H1 (cell line): ENCODE results near the gene NFIA.

Experiments used
- JUN ChIP-seq: IDR thresholded peaks from 2 replicates; pipeline ENCODE4 v1.6.1; 2011; ENCODE audit warnings: low read depth, mild to moderate bottlenecking, improper control_type of control experiment, low read length
- JUND ChIP-seq: IDR thresholded peaks from 2 replicates; pipeline ENCODE4 v1.6.1; 2011; ENCODE audit warnings: mild to moderate bottlenecking, improper control_type of control experiment, low read length
- PHF8 ChIP-seq: fragments of 200-600 bp; sonication (generic); conservative IDR thresholded peaks from 2 replicates; pipeline ENCODE4 v1.7.1; 2012; ENCODE audit warnings: low read depth, mild to moderate bottlenecking, inconsistent platforms, low read length, moderate library complexity
- POLR2A ChIP-seq, 2 experiments: IDR thresholded peaks; 1 replicate in 1 of 2; 2 replicates in 1 of 2; pipeline ENCODE4 v1.6.1; 2011; ENCODE audit warnings: low read depth in 2 of 2, low read length in 2 of 2, mild to moderate bottlenecking in 2 of 2; ENCODE audit errors: control extremely low read depth in 1 of 2
- RAD21 ChIP-seq, 2 experiments: IDR thresholded peaks in 1 of 2; conservative IDR thresholded peaks in 1 of 2; 2 replicates each; pipeline ENCODE4 v1.6.1; 2011; ENCODE audit warnings: low read depth in 2 of 2, low read length in 2 of 2, improper control_type of control experiment in 1 of 2, inconsistent platforms in 1 of 2, mild to moderate bottlenecking in 1 of 2, moderate library complexity in 1 of 2
- TAF1 ChIP-seq: IDR thresholded peaks from 2 replicates; pipeline ENCODE4 v1.6.1; 2011; ENCODE audit warnings: mild to moderate bottlenecking, low read depth, low read length
- YY1 ChIP-seq: IDR thresholded peaks from 2 replicates; pipeline ENCODE4 v1.6.1; 2011; ENCODE audit warnings: low read depth, mild to moderate bottlenecking, low read length
- TF ChIP-seq, protein P1 (sequence below), 3 experiments: IDR thresholded peaks; 1 replicate in 2 of 3; 2 replicates in 1 of 3; pipeline versions ENCODE4 v1.5.1 to v1.6.1; 2011; ENCODE audit warnings: low read length in 3 of 3, mild to moderate bottlenecking in 3 of 3, inconsistent platforms in 2 of 3, low read depth in 1 of 3, moderate library complexity in 1 of 3; ENCODE audit not compliant: insufficient read depth in 1 of 3; ENCODE audit errors: control extremely low read depth in 1 of 3

GRCh38 chr1:61067446-61068019, 14.8 kb upstream of the NFIA start:
- TF ChIP-seq PHF8 (no peak), RAD21 (IDR thresholded peaks at IDR 0.05 in 1 of 2, conservative IDR thresholded peaks at IDR 0.05 in 1 of 2; ENCODE audit: low read depth in 2 of 2, low read length in 2 of 2) (no peak), YY1 (no peak), JUND (no peak), POLR2A (IDR thresholded peaks at IDR 0.05; ENCODE audit: control extremely low read depth in 1 of 2, low read depth in 2 of 2, low read length in 2 of 2) (no peak), JUN (no peak), TAF1 (no peak)
- TF ChIP-seq, protein P1, sequence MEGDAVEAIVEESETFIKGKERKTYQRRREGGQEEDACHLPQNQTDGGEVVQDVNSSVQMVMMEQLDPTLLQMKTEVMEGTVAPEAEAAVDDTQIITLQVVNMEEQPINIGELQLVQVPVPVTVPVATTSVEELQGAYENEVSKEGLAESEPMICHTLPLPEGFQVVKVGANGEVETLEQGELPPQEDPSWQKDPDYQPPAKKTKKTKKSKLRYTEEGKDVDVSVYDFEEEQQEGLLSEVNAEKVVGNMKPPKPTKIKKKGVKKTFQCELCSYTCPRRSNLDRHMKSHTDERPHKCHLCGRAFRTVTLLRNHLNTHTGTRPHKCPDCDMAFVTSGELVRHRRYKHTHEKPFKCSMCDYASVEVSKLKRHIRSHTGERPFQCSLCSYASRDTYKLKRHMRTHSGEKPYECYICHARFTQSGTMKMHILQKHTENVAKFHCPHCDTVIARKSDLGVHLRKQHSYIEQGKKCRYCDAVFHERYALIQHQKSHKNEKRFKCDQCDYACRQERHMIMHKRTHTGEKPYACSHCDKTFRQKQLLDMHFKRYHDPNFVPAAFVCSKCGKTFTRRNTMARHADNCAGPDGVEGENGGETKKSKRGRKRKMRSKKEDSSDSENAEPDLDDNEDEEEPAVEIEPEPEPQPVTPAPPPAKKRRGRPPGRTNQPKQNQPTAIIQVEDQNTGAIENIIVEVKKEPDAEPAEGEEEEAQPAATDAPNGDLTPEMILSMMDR (IDR thresholded peaks at IDR 0.05; ENCODE audit: control extremely low read depth in 1 of 3, insufficient read depth in 1 of 3, low read depth in 1 of 3, low read length in 3 of 3) = no peak
